ENCODE measurements around the gene LYSMD4.
"Not testable (repeated sequence)": the region's sequence is repeated elsewhere in the genome, so short reads cannot be mapped to it uniquely, and the experiment has no call there.

The LYSMD4 gene

GRCh38 chr15:99753066-99753465 is 19.8 kb upstream of the LYSMD4 start:
- H3K4me3 ChIP-seq (ENCODE audit: low read depth, low read length), result no peak overlapping the region
- TF ChIP-seq CTCF (IDR thresholded peaks at IDR 0.05; ENCODE audit: low read depth, low read length), result no peak
- no peak for DNase-seq (ENCODE audit: low read depth, low spot score)
- in situ Hi-C loops (cut with HindIII; ENCODE audit: low sequenced_read_pairs), result no loop called here

- in situ Hi-C loops (cut with HindIII; ENCODE audit: low sequenced_read_pairs), result no loop called here
- H3K4me3 ChIP-seq (ENCODE audit: low read depth, low read length), result no peak overlapping the region
- no peak for DNase-seq (ENCODE audit: low read depth, low spot score)
- no peak for TF ChIP-seq CTCF (IDR thresholded peaks at IDR 0.05; ENCODE audit: low read depth, low read length)
Measured at GRCh38 chr15:99752556-99752955, 19.3 kb upstream of the LYSMD4 start.

GRCh38 chr15:99750326-99750725 is 17.1 kb upstream of the LYSMD4 start:
- in situ Hi-C loops (cut with HindIII; ENCODE audit: low sequenced_read_pairs); H3K4me3 ChIP-seq (ENCODE audit: low read depth, low read length); DNase-seq (ENCODE audit: low read depth, low spot score): not testable (repeated sequence)

GRCh38 chr15:99749386-99749785 is 16.1 kb upstream of the LYSMD4 start:
- in situ Hi-C loops (cut with HindIII; ENCODE audit: low sequenced_read_pairs), result no loop called here
- no peak for DNase-seq (ENCODE audit: low read depth, low spot score)
- no peak for TF ChIP-seq CTCF (IDR thresholded peaks at IDR 0.05; ENCODE audit: low read depth, low read length)
- H3K4me3 ChIP-seq (ENCODE audit: low read depth, low read length), result no peak overlapping the region

- TF ChIP-seq CTCF (IDR thresholded peaks at IDR 0.05; ENCODE audit: low read depth, low read length), result no peak
- H3K4me3 ChIP-seq (ENCODE audit: low read depth, low read length), result no peak overlapping the region
- in situ Hi-C loops (cut with HindIII; ENCODE audit: low sequenced_read_pairs), result no loop called here
- DNase-seq (ENCODE audit: low read depth, low spot score), result no peak
Measured at GRCh38 chr15:99745370-99746086, 12.3 kb upstream of the LYSMD4 start.

- TF ChIP-seq CTCF (IDR thresholded peaks at IDR 0.05; ENCODE audit: low read depth, low read length), result no peak
- no peak for DNase-seq (ENCODE audit: low read depth, low spot score)
- in situ Hi-C loops (cut with HindIII; ENCODE audit: low sequenced_read_pairs), result no loop called here
- no peak overlapping the region for H3K4me3 ChIP-seq (ENCODE audit: low read depth, low read length)
Measured at GRCh38 chr15:99744142-99744541, 10.9 kb upstream of the LYSMD4 start.

GRCh38 chr15:99741835-99742234 is 8.6 kb upstream of the LYSMD4 start:
- in situ Hi-C loops (cut with HindIII; ENCODE audit: low sequenced_read_pairs), result no loop called here
- H3K4me3 ChIP-seq (ENCODE audit: low read depth, low read length), result no peak overlapping the region
- no peak for TF ChIP-seq CTCF (IDR thresholded peaks at IDR 0.05; ENCODE audit: low read depth, low read length)
- no peak for DNase-seq (ENCODE audit: low read depth, low spot score)
